Smooth muscle cell (in vitro differentiated cells): ENCODE measurements around the gene NRDE2. TPM values are rescaled to one million over a fixed set of nuclear protein-coding genes. Genes with fewer than 3 reads are reported as not detected.

Experiments
- DNase-seq: peaks from one replicate; lab custom pipeline; 2025; ENCODE audit not compliant: unreplicated experiment; lab: John Stamatoyannopoulos, UW
- H2AFZ ChIP-seq: fragments of 200-600 bp; sonication (generic); 2 replicates; pipeline ENCODE4 v1.6.0; 2016; ENCODE audit warnings: antibody characterized with exemption, low read depth, mild to moderate bottlenecking
- H3F3A ChIP-seq: fragments of 200-600 bp; sonication (generic); 2 replicates; pipeline ENCODE4 v1.6.0; 2017; ENCODE audit warnings: antibody characterized with exemption, low read depth
- H3K27ac ChIP-seq: fragments of 200-600 bp; sonication (generic); 2 replicates; pipeline ENCODE4 v1.5.1; 2016; ENCODE audit warnings: low read depth, mild to moderate bottlenecking
- H3K27me3 ChIP-seq: fragments of 200-600 bp; sonication (generic); 2 replicates; pipeline ENCODE4 v1.6.1; 2016; ENCODE audit warnings: low read depth, mild to moderate bottlenecking
- H3K36me3 ChIP-seq: fragments of 200-600 bp; sonication (generic); 2 replicates; pipeline ENCODE4 v1.5.1; 2016; ENCODE audit warnings: low read depth
- H3K4me1 ChIP-seq: fragments of 200-600 bp; sonication (generic); 2 replicates; pipeline ENCODE4 v1.5.1; 2016; ENCODE audit warnings: low read depth
- H3K4me2 ChIP-seq: fragments of 200-600 bp; sonication (generic); 2 replicates; pipeline ENCODE4 v1.6.0; 2016; ENCODE audit warnings: mild to moderate bottlenecking
- H3K4me3 ChIP-seq: fragments of 200-600 bp; sonication (generic); 2 replicates; pipeline ENCODE4 v1.5.1; 2016; ENCODE audit warnings: mild to moderate bottlenecking
- H3K79me2 ChIP-seq: fragments of 200-600 bp; sonication (generic); 2 replicates; pipeline ENCODE4 v1.6.0; 2016; ENCODE audit warnings: low read depth, mild to moderate bottlenecking
- H3K9ac ChIP-seq: fragments of 200-600 bp; sonication (generic); 2 replicates; pipeline ENCODE4 v1.6.0; 2016; ENCODE audit warnings: low read depth
- H3K9me3 ChIP-seq: fragments of 200-600 bp; sonication (generic); replicated peaks from 2 replicates; pipeline ENCODE4 v1.5.1; 2016; ENCODE audit warnings: low read depth
- H4K20me1 ChIP-seq: fragments of 200-600 bp; sonication (generic); 2 replicates; pipeline ENCODE4 v1.6.0; 2016; ENCODE audit warnings: low read depth
- WGBS: methylation state at CpG from one replicate; pipeline ENCODE4 v1.1.7; 2016; ENCODE audit warnings: low lambda C conversion rate; 5-methylcytosine and 5-hydroxymethylcytosine counted together
- polyA plus RNA-seq: library from polyadenylated mRNA; unstranded; fragments of >200 nt; fragmentation: Nextera tagmentation; extraction: Ambion mirVana; gene quantifications from 2 replicates; pipeline ENCODE4 v1.2.1, GENCODE V29; 2016
- total RNA-seq: library from RNA; depleted of rRNA; stranded (reverse); fragments of >200 nt; gene quantifications from 2 replicates; pipeline ENCODE4 v1.2.3, GENCODE V29; 2014
- TF ChIP-seq, protein P1 (sequence below): fragments of 200-600 bp; sonication (generic); IDR thresholded peaks from 2 replicates; pipeline ENCODE4 v1.5.1; 2017; ENCODE audit warnings: borderline replicate concordance, mild to moderate bottlenecking, antibody characterized with exemption; ENCODE audit not compliant: insufficient read depth, poor library complexity, severe bottlenecking

Gene NRDE2
- total and polyA plus RNA-seq, 2 experiments from 2014 or later, result 8.0 to 9.9 TPM

DNA sequence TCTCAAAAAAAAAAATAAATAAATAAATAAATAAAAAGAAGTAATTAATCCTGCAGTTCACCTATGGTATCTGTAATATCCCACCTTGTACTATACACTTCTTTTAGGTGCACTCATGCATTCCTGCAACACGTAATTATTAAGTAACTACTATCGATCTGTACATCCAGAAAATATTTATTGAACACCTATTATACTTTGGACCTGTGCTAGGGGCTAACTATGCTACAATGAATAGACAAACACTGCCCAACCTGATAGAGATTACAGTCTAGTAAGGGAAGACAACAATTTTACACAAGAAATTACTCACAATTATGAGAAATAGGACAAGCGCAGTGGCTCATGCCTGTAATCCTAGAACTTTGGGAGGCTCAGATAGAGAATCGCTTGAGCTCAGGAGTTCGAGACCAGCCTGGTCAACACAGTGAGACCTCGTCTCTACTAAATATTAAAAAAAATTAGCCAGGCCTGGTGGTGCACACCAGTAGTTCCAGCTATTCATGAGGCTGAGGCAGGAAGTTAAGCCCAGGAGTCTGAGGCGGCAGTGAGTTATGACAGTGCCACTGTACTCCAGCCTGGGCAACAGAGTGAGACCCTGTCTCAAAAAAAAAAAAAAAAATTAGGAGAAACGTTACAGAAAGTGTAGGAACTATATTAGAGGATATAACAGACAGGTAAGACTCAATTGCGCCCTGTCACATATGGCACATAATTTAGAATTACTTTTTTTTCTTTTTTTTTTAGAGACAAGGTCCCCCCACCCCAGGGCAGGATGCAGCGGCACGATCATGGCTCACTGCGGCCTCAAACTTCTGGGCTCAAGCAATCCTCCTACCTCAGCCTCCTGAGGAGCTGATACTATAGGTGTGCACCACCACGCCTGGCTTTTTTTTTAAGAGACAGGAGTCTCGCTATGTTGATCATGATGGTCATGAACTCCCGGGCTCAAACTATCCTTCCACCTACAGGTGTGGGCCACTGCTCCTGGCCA, 1.2 kb downstream of the NRDE2 start:
- Histone ChIP-seq H3K4me1 (peaks cover 8% of the 10 kb centered on the region), H3K4me2 (peak overlapping the region; percentile 89), H3K27ac (no peak overlapping the region), H3K79me2 (peaks cover 28% of the 10 kb centered on the region), H2AFZ (no peak overlapping the region), H3K36me3 (no peaks in the 10 kb centered on the region), H3K27me3 (peaks cover 10% of the 10 kb centered on the region), H3F3A (peaks cover 7% of the 10 kb centered on the region), H4K20me1 (no peaks in the 10 kb centered on the region), H3K9me3 (no peaks in the 10 kb centered on the region), H3K9ac (no peak overlapping the region), H3K4me3 (peak overlapping the region; percentile 62)
- TF ChIP-seq, protein P1, sequence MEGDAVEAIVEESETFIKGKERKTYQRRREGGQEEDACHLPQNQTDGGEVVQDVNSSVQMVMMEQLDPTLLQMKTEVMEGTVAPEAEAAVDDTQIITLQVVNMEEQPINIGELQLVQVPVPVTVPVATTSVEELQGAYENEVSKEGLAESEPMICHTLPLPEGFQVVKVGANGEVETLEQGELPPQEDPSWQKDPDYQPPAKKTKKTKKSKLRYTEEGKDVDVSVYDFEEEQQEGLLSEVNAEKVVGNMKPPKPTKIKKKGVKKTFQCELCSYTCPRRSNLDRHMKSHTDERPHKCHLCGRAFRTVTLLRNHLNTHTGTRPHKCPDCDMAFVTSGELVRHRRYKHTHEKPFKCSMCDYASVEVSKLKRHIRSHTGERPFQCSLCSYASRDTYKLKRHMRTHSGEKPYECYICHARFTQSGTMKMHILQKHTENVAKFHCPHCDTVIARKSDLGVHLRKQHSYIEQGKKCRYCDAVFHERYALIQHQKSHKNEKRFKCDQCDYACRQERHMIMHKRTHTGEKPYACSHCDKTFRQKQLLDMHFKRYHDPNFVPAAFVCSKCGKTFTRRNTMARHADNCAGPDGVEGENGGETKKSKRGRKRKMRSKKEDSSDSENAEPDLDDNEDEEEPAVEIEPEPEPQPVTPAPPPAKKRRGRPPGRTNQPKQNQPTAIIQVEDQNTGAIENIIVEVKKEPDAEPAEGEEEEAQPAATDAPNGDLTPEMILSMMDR, result no peak
- no peak for DNase-seq
- 98% methylated on average over 15 of the region's 15 CpGs for WGBS

- no peak for DNase-seq
- H4K20me1 ChIP-seq, result peaks cover 20% of the 10 kb centered on the region
- peaks cover 49% of the 10 kb centered on the region for H3K79me2 ChIP-seq
- TF ChIP-seq, protein P1, result no peak
- H3K36me3 ChIP-seq, result peaks cover 4% of the 10 kb centered on the region
- no peaks in the 10 kb centered on the region for H3K9me3 ChIP-seq
- H3K27me3 ChIP-seq, result no peaks in the 10 kb centered on the region
- no peak overlapping the region for H2AFZ ChIP-seq
- no peaks in the 10 kb centered on the region for H3K4me1 ChIP-seq
- H3K9ac ChIP-seq, result no peak overlapping the region
- H3K27ac ChIP-seq, result no peak overlapping the region
- no peak overlapping the region for H3K4me3 ChIP-seq
- WGBS, result 85% methylated on average over 4 of the region's 4 CpGs
- H3K4me2 ChIP-seq, result no peak overlapping the region
- no peaks in the 10 kb centered on the region for H3F3A ChIP-seq
Measured at GRCh38 chr14:90321891-90322290, 9.8 kb downstream of the NRDE2 start.

- no peaks in the 10 kb centered on the region for H3K27me3 ChIP-seq
- no peak overlapping the region for H3K4me2 ChIP-seq
- H4K20me1 ChIP-seq, result peaks cover 20% of the 10 kb centered on the region
- no peaks in the 10 kb centered on the region for H3K9me3 ChIP-seq
- no peaks in the 10 kb centered on the region for H3K4me1 ChIP-seq
- no peak overlapping the region for H3K9ac ChIP-seq
- no peak overlapping the region for H2AFZ ChIP-seq
- TF ChIP-seq, protein P1, result no peak
- WGBS, result 97% methylated on average over 6 of the region's 6 CpGs
- H3K4me3 ChIP-seq, result no peak overlapping the region
- H3K27ac ChIP-seq, result no peak overlapping the region
- peaks cover 34% of the 10 kb centered on the region for H3K79me2 ChIP-seq
- no peaks in the 10 kb centered on the region for H3F3A ChIP-seq
- no peak for DNase-seq
- H3K36me3 ChIP-seq, result peaks cover 7% of the 10 kb centered on the region
Measured at GRCh38 chr14:90319634-90320541, 11.9 kb downstream of the NRDE2 start.
